ENCODE results near the gene SLC3A2. TPM values are rescaled to one million over a fixed set of nuclear protein-coding genes. Genes with fewer than 3 reads are reported as not detected.
A peak's percentile ranks its signal among the peaks of the same experiment; 100 is the strongest.

Gene SLC3A2
- total and polyA plus RNA-seq, 4 donors = 34.3 to 59.5 (median 51.0) TPM

DNA sequence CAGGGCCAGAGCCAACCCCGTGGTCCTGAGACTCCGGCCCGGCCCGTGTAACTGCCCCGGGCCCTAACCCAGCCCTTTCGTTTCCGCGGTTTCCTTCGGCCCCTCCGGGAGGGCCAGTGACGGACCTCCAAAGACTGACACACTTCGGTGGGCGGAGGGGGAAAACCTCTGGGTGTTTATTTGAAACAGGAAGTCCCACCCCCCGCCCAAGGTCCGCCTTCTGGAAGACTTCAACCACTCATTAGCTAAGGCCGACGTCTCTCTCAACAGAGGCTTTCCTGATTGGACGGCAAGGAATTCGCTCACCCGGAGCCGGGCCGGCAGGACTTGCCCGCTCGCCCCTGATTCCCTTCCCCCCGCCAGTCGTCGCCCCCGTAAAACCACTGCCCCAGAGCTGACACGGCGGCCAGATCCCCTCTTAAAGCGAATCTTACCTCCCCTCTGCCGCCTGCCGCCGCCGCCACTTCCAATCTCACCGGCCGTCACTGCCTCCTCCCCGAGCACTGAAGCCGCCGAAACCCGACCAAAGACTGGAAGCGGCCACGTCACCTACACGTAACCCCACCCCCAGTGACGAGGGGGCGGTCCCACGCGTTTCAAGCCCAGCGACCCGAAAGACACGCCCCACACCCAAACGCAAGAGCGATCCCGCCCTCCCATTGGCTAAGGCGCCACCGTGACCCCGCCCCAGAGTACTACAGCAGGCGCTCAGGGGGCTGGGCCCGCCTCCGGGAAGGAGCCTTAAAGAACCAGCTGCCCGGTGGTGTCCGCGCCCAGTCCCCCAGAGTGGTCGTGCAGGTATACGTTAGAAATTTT lies 49.0 kb upstream of the SLC3A2 start, which contains the start of gene STX5:
Gene STX5 (minus strand): TSS at position 532 of the 816 bp plus-strand sequence. CDS start 808 bp downstream, outside the sequence.
- Histone ChIP-seq H3K4me1 (ENCODE audit: control insufficient read depth in 4 of 4, insufficient read depth in 4 of 4, low read length in 3 of 4) (peaks cover 2 to 33% (median 27%) of the 10 kb centered on the region in 4 donors), H3K9me3 (ENCODE audit: control insufficient read depth in 4 of 4, low read length in 3 of 4) (no peaks in the 10 kb centered on the region), H3K4me3 (ENCODE audit: low read depth in 1 of 3, low read length in 3 of 3) (peak within 1 kb of the TSS; percentile 89 to 97 (median 92)), H3K36me3 (ENCODE audit: control insufficient read depth in 4 of 4, insufficient read depth in 3 of 4, low read depth in 1 of 4, low read length in 3 of 4) (peaks cover 6 to 40% (median 20%) of the 10 kb centered on the region in 4 donors), H3K27ac (ENCODE audit: low read depth in 1 of 2, low read length in 2 of 2) (peak within 1 kb of the TSS; percentile 95 to 97), H3K27me3 (ENCODE audit: control insufficient read depth in 4 of 4, insufficient read depth in 4 of 4, low read length in 3 of 4) (no peaks in the 10 kb centered on the region), H3K9ac (ENCODE audit: low read depth in 1 of 2, low read length in 2 of 2) (peak within 1 kb of the TSS; percentile 80 to 86)
- TF ChIP-seq ATF3 (IDR thresholded peaks at IDR 0.05) = no peak
- TF ChIP-seq HNF4A (conservative IDR thresholded peaks at IDR 0.05) = peak in 1 of 2 donors; percentile 7
- no peak for TF ChIP-seq HNF4G (IDR thresholded peaks at IDR 0.05)
- peak; percentile 87 to 94 for TF ChIP-seq GABPA (IDR thresholded peaks at IDR 0.05 in 1 of 2, conservative IDR thresholded peaks at IDR 0.05 in 1 of 2)
- no peak for TF ChIP-seq MAX (IDR thresholded peaks at IDR 0.05)
- TF ChIP-seq RAD21 (IDR thresholded peaks at IDR 0.05) = no peak
- no peak for TF ChIP-seq FOXA2 (IDR thresholded peaks at IDR 0.05)
- peak; percentile 53 for TF ChIP-seq ZBTB33 (IDR thresholded peaks at IDR 0.05)
- TF ChIP-seq NR2F2 (IDR thresholded peaks at IDR 0.05) = no peak
- peak in 1 of 2 donors; percentile 30 for TF ChIP-seq RXRA (IDR thresholded peaks at IDR 0.05)
- TF ChIP-seq SP1 (IDR thresholded peaks at IDR 0.05) = peak; percentile 88
- peak; percentile 84 for TF ChIP-seq REST (IDR thresholded peaks at IDR 0.05)
- peak; percentile 82 for TF ChIP-seq TAF1 (conservative IDR thresholded peaks at IDR 0.05)
- TF ChIP-seq EGR1 (IDR thresholded peaks at IDR 0.05; ENCODE audit: low read depth in 2 of 2) = peak in 1 of 2 donors; percentile 19
- TF ChIP-seq JUND (IDR thresholded peaks at IDR 0.05) = no peak
- TF ChIP-seq YY1 (IDR thresholded peaks at IDR 0.05) = no peak
- TF ChIP-seq, protein P1, sequence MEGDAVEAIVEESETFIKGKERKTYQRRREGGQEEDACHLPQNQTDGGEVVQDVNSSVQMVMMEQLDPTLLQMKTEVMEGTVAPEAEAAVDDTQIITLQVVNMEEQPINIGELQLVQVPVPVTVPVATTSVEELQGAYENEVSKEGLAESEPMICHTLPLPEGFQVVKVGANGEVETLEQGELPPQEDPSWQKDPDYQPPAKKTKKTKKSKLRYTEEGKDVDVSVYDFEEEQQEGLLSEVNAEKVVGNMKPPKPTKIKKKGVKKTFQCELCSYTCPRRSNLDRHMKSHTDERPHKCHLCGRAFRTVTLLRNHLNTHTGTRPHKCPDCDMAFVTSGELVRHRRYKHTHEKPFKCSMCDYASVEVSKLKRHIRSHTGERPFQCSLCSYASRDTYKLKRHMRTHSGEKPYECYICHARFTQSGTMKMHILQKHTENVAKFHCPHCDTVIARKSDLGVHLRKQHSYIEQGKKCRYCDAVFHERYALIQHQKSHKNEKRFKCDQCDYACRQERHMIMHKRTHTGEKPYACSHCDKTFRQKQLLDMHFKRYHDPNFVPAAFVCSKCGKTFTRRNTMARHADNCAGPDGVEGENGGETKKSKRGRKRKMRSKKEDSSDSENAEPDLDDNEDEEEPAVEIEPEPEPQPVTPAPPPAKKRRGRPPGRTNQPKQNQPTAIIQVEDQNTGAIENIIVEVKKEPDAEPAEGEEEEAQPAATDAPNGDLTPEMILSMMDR (IDR thresholded peaks at IDR 0.05; ENCODE audit: low read depth, low read length, missing input control) = no peak
- no peak for TF ChIP-seq FOXA1 (IDR thresholded peaks at IDR 0.05)
- DNase-seq (ENCODE audit: low spot score) = peak; percentile 100
- under 1% methylated on average over 65 of the region's 65 CpGs for WGBS
